ENCODE data around the gene CASKIN1. TPM values are rescaled to one million over a fixed set of nuclear protein-coding genes. Genes with fewer than 3 reads are reported as not detected.
A peak's percentile ranks its signal among the peaks of the same experiment; 100 is the strongest.

CASKIN1 gene
- total and polyA plus RNA-seq, 2 of the 8 experiments (the other 6 are each of a cell fraction or from before 2014, with no cell fraction given) = 1.2 to 6.4 TPM

GRCh38 chr16:2152695-2153506 is 43.5 kb downstream of the CASKIN1 start (continued):
- peak; percentile 17; the same call in 1 of the 2 replicates for TF ChIP-seq MAX (IDR thresholded peaks at IDR 0.05)
- TF ChIP-seq RNF2 (IDR thresholded peaks at IDR 0.05; ENCODE audit: borderline replicate concordance, low read depth, low read length, missing control alignments, poor library complexity, severe bottlenecking) = no peak
- TF ChIP-seq SUZ12 (IDR thresholded peaks at IDR 0.05; ENCODE audit: low read length) = no peak
- no peak for TF ChIP-seq HDAC6 (IDR thresholded peaks at IDR 0.05; ENCODE audit: low read depth, low read length)
- TF ChIP-seq ASH2L (IDR thresholded peaks at IDR 0.05; ENCODE audit: low read length) = no peak
- TF ChIP-seq BACH1 (IDR thresholded peaks at IDR 0.05; ENCODE audit: low read length) = no peak
- no peak for TF ChIP-seq TEAD4 (IDR thresholded peaks at IDR 0.05; ENCODE audit: low read depth, low read length)
- no peak for TF ChIP-seq RBBP5 (IDR thresholded peaks at IDR 0.05; ENCODE audit: borderline replicate concordance, low read depth, low read length)
- TF ChIP-seq SIRT6 (IDR thresholded peaks at IDR 0.05; ENCODE audit: low read length) = no peak
- TF ChIP-seq JUND (IDR thresholded peaks at IDR 0.05; ENCODE audit: low read length) = no peak
- no peak for TF ChIP-seq RFX5 (IDR thresholded peaks at IDR 0.05; ENCODE audit: borderline replicate concordance, low read depth, low read length)
- no peak for TF ChIP-seq TBP (IDR thresholded peaks at IDR 0.05; ENCODE audit: low read depth, low read length)
- TF ChIP-seq CHD1 (IDR thresholded peaks at IDR 0.05; ENCODE audit: low read depth, low read length) = no peak
- no peak for TF ChIP-seq KDM1A (IDR thresholded peaks at IDR 0.05; ENCODE audit: borderline replicate concordance, low read length)
- TF ChIP-seq SP1 (IDR thresholded peaks at IDR 0.05; ENCODE audit: low read depth, low read length) = no peak
- peak; percentile 97 for TF ChIP-seq POLR2AphosphoS5 (IDR thresholded peaks at IDR 0.05; ENCODE audit: low read depth, low read length)
- TF ChIP-seq TAF1 (IDR thresholded peaks at IDR 0.05; ENCODE audit: low read depth, low read length) = 0 out of 2 replicates have a peak, but pooled peaks have one; percentile 12
- no peak for TF ChIP-seq CBX5 (IDR thresholded peaks at IDR 0.05; ENCODE audit: low read depth, low read length)
- TF ChIP-seq HDAC2 (IDR thresholded peaks at IDR 0.05; ENCODE audit: borderline replicate concordance in 1 of 2, low read depth in 2 of 2, low read length in 2 of 2) = no peak
- no peak for TF ChIP-seq SP4 (IDR thresholded peaks at IDR 0.05; ENCODE audit: low read length)
- peak in 1 of 2 experiments; percentile 93; a peak in 2 of 3 replicates for TF ChIP-seq POLR2A (IDR thresholded peaks at IDR 0.05; ENCODE audit: control extremely low read depth in 1 of 2, low read depth in 2 of 2, low read length in 2 of 2)

Measured in H1 (cell line).